Activated CD8-positive, alpha-beta memory T cell treated with anti-CD3 and anti-CD28 coated beads for 4 hours (primary cell): ENCODE results near the gene ATF4.
A peak's percentile ranks its signal among the peaks of the same experiment; 100 is the strongest.
"Not testable (repeated sequence)": the region's sequence is repeated elsewhere in the genome, so short reads cannot be mapped to it uniquely, and the experiment has no call there.

Experiments used
- DNase-seq, 2 donors: peaks; one replicate each; pipeline ENCODE4 v3.0.0-alpha.2; 2020; ENCODE audit warnings: low read depth in 2 of 2

The ATF4 gene

DNA sequence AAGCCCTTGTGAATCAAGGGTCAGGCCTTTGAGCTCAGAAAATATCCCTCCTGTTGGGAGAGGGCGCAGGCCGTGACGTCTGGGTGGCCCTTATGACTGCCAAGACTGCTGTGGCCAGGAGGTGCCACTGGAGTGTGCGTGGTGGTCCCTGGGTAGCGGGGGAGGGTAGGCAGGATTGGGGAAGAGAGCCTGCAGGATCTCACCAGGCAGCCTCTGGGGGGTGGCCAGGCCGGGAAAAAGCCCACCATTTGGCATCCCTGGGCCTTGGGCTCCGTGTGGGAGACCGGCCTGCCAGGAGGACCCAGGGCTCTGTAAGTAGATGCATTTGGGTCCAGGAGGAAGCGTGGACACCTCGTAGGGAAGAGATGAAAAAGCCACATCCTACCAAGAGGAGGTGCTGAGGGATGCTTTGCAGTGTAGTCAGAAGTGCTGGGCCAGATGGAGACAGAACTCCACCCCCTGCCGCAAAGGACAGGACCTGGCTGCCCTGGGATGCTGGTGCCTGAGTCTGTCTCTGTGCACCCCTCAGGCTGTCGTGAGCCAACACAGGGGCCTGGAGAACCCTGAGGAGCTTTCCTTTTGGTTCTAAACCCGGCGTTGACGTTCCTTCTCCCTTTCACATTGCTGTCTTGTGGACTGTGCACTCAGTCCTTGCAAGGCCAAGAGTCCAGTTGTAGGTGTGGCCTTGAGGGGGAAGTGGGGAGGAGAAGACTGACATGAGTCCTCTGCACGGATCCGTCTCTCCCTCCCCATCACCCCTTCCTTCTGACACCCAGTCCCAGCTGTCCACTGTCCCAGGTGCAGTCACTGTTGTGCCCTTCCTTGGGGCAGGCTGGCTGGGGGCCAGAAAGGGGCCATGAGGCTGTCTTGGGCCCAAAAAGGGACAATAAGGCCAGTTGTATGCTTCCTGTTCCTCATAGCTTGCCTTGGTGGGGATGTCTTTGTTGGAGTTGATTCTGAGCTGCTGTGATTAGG lies 31.0 kb upstream of the ATF4 start:
- DNase-seq = no peak

- peak; percentile 29 to 71 for DNase-seq
These were observed 30.1 kb upstream of the ATF4 start for GRCh38 chr22:39490135-39490798.

- no peak for DNase-seq
These were observed 29.2 kb upstream of the ATF4 start for GRCh38 chr22:39490966-39491680.

GRCh38 chr22:39491696-39492095 lies 28.7 kb upstream of the ATF4 start:
- DNase-seq = no peak

- DNase-seq = no peak
These were observed 28.2 kb upstream of the ATF4 start for GRCh38 chr22:39492186-39492585.

- DNase-seq = no peak
These were observed 26.6 kb upstream of the ATF4 start for GRCh38 chr22:39493759-39494158.

GRCh38 chr22:39494471-39495120 lies 25.8 kb upstream of the ATF4 start:
- no peak for DNase-seq

GRCh38 chr22:39496131-39496838 lies 24.1 kb upstream of the ATF4 start:
- DNase-seq = no peak

DNA sequence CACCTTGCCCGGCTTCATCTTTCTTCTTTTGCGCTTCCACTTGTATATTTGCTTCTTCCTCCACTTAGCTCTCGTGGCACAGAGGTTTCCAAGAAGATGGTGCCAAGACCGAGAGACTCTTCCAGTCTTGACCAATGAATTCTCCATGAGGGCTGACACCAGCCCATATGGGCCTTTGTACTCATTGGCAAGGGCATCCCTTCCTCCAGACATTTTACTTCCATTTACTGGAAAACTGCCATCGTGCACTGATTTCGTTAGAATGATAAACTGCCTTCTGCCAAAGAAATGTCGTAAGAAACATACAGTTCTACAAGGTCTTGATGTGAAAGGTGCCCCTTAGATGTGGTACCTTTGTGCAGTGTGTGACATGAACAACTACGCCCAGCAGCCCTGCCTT lies 22.9 kb upstream of the ATF4 start:
- DNase-seq = no peak

- DNase-seq = no peak
These were observed 22.0 kb upstream of the ATF4 start for GRCh38 chr22:39498368-39498767.

DNA sequence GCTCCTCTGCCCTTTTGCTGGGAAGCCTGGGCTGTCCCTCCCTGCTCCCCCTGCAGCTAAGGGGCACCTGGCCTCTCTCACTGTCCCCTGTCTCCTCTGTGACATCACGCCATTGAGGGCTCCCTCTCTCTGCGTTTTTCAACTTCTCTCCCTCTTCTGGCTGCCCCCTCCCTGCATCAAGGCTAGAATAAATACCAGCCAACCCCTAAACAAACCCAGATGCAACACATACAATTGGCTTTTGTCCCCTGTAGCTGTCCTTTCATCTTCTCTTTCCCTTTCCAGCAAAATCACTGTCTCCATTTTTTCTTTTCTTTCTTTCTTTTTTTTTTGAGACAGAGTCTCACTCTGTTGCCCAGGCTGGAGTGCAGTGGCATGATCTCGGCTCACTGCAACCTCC lies 21.6 kb upstream of the ATF4 start:
- DNase-seq = no peak

DNA sequence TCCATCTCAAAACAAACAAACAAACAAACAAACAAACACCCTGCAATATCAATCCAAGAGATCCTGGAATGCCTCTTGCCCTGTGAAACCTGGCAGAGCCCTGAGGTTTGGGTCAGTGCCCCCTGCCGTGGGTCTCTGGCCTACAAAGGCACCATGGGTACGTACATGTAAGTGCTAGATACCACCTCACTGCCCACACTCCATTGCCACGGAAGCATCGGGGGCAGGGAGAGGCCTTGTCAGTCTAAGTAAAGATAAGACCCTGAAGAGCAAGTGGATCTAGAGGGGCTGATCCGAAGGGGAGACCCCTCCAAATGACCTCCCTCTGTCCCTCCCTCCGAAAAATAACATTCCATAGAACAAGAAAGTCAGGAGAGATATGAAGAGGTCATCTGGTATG lies 20.3 kb upstream of the ATF4 start:
- no peak for DNase-seq

DNA sequence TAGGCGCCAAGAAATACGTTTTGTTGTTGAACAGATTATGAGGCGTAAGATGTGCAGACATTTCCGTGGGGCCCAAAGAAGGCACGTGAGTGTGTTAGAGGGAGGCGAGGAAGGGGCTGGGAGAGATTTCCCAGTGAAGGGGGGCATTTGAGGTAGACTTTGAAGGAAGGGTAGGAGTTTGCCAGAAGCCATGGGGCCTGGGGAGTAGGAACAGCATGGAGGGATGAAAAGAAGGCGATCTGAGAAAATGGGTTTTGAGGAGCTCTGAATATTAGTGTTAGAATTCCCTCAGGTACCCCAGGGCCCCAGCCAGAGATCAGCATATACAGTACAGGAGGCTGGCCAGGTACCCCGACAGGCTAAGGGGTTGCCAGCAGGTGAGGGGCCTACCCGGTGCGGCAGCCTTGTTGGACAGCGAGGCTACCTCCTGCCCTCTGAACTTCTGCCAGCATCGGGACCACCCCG lies 18.7 kb upstream of the ATF4 start:
- no peak for DNase-seq

DNA sequence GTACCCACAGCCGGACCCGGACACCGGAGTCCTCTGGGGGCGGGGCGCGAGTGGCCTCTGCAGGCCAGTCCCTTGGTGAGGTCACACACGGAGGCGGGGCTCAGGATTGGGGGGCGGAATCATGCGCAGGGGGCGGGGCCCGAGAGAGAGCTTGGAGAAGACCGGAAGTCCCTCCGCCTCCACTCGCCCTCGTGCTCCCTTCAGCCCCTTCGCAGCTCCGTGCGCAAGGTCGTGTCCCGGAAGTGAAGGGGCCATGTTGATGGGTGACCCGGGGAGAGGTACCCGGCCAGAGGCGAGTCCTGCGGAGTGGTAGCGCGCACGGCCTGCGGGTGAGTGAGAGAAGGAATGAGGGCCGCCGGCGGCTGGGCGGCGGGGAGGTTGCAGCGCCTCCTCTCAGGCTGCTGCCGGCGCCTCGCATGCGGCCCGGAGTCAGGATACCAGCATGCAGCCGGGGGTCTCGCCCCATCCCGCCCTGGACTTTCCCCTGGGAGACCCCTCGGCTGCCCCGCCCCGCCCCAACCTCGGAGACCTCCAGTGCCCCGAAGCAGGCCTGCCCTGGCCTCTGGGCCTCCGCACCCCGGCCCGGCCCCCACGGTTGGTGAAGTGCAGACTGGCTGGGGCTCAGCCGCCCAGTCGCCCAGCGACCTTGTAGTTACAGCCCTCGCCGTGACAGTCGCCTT lies 18.1 kb upstream of the ATF4 start, which contains the start of gene MIEF1:
MIEF1 (plus strand) TSS at position 182 of the 680 bp plus-strand sequence. CDS start 9,005 bp downstream, outside the sequence.
- peak; percentile 84 for DNase-seq

GRCh38 chr22:39502789-39503409 lies 17.5 kb upstream of the ATF4 start:
- DNase-seq = no peak

DNA sequence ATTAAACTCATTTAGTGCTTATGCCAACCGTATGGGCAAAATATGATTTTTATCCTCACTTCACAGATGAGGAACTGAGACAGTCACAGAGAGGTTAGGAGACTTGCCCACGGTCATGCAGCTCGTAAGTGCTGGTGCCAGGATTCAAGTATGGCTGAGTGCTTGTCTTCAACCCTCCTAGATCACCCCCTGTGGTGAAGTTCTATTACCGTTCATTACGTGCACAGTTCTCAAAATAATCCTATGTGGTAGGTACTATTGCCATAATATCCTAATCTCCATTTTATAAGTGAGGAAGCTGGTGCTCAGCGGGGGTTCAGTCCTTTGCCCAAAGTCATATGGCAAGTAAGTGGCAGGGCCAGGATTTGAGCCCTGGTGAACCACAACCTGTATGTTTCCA lies 16.7 kb upstream of the ATF4 start:
- no peak for DNase-seq

DNA sequence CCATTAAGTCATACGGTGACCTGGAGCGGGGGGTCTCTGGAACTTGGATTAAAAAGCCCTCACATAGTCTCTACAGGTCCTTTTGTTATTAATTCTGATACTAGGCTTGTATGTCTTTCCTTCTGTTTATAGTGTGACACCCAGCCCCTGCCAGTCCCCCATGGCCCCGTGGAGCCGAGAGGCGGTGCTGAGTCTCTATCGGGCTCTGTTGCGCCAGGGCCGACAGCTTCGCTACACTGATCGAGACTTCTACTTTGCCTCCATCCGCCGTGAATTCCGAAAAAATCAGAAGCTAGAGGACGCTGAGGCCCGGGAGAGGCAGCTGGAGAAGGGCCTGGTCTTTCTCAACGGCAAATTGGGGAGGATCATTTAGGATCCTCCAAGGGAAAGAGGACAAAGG lies 16.3 kb upstream of the ATF4 start:
- DNase-seq = no peak

DNA sequence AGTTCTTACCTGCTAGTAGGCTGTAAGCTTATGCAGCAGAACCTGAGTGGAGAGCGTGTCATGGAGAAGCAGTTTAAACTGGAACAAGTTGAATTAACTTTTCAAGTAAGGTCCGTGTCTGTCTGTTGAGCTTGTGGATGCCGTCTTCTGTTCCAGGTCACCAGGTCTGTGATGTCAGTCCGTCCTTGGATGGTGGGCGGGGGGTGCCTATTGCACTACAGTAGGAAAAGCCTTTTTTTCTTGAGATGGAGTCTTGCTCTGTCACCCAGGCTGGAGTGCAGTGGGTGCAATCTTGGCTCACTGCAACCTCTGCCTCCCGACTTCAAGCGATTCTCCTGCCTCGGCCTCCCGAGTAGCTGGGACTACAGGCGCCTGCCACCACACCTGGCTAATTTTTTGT lies 13.3 kb upstream of the ATF4 start:
- DNase-seq = not testable (repeated sequence)

DNA sequence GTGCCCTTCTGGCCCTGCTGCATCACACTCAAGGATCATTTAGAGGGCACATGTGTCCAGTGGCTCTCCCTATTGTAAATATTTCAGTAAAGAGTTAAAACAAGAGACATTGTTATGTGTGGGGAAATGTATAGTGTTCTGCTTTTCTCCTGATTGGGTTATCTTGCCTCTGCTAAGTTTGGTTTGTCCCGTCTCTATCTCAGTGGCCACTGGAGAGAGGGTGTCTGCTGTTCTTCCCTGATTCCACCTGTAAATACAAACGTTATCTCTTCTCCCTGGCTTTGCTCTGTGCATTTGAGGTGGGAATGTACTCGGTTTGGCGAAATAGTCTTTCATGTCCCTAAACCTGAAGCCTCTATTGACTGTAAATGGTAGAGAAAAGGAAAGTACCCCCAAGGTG lies 12.0 kb upstream of the ATF4 start:
- no peak for DNase-seq
